ENCODE results near the gene ALOX5. TPM values are rescaled to one million over a fixed set of nuclear protein-coding genes. Genes with fewer than 3 reads are reported as not detected.

Gene ALOX5
- total RNA-seq, 1 donor from 2014 or later = 22.8 TPM

GRCh38 chr10:45464958-45465567 is 91.0 kb downstream of the ALOX5 start:
- no peak overlapping the region for H3K27ac ChIP-seq
- no peaks in the 10 kb centered on the region for H3K27me3 ChIP-seq
- intact Hi-C loops (cut with DNase I) = no loop called here
- no peaks in the 10 kb centered on the region for H3K9me3 ChIP-seq
- no peak overlapping the region for H3K4me3 ChIP-seq
- no peak for DNase-seq (ENCODE audit: extremely low spot score in 2 of 2)
- peaks cover 0 to 15% of the 10 kb centered on the region in 2 donors for H3K36me3 ChIP-seq
- peaks cover 17% of the 10 kb centered on the region for H3K4me1 ChIP-seq
- TF ChIP-seq POLR2AphosphoS5 (IDR thresholded peaks at IDR 0.05; ENCODE audit: insufficient read depth in 1 of 2, low read depth in 1 of 2) (no peak), CTCF (IDR thresholded peaks at IDR 0.05) (peak; percentile 44 to 83 (median 69))

- H3K36me3 ChIP-seq = peaks cover 0 to 8% of the 10 kb centered on the region in 2 donors
- TF ChIP-seq POLR2AphosphoS5 (IDR thresholded peaks at IDR 0.05; ENCODE audit: insufficient read depth in 1 of 2, low read depth in 1 of 2) (no peak), CTCF (IDR thresholded peaks at IDR 0.05) (no peak), POLR2A (IDR thresholded peaks at IDR 0.05) (no peak)
- no peak overlapping the region for H3K4me3 ChIP-seq
- H3K27me3 ChIP-seq = no peaks in the 10 kb centered on the region
- no peak for DNase-seq (ENCODE audit: extremely low spot score in 2 of 2)
- intact Hi-C loops (cut with DNase I) = no loop called here
- no peak overlapping the region for H3K27ac ChIP-seq
- no peaks in the 10 kb centered on the region for H3K9me3 ChIP-seq
- peaks cover 34% of the 10 kb centered on the region for H3K4me1 ChIP-seq
Measured at GRCh38 chr10:45466784-45467183, 92.8 kb downstream of the ALOX5 start.

GRCh38 chr10:45468079-45468478 is 94.1 kb downstream of the ALOX5 start:
- Histone ChIP-seq H3K27me3 (no peaks in the 10 kb centered on the region), H3K27ac (no peak overlapping the region), H3K9me3 (no peaks in the 10 kb centered on the region), H3K36me3 (peaks cover 0 to 5% of the 10 kb centered on the region in 2 donors), H3K4me3 (no peak overlapping the region), H3K4me1 (peaks cover 42% of the 10 kb centered on the region)
- TF ChIP-seq POLR2A (IDR thresholded peaks at IDR 0.05) (no peak), POLR2AphosphoS5 (IDR thresholded peaks at IDR 0.05; ENCODE audit: insufficient read depth in 1 of 2, low read depth in 1 of 2) (no peak), CTCF (IDR thresholded peaks at IDR 0.05) (no peak)
- intact Hi-C loops (cut with DNase I) = no loop called here
- DNase-seq (ENCODE audit: extremely low spot score in 2 of 2) = no peak

- Histone ChIP-seq H3K27me3 (no peaks in the 10 kb centered on the region), H3K4me3 (no peak overlapping the region), H3K9me3 (no peaks in the 10 kb centered on the region), H3K27ac (no peak overlapping the region), H3K36me3 (no peaks in the 10 kb centered on the region), H3K4me1 (peaks cover 42% of the 10 kb centered on the region)
- TF ChIP-seq POLR2AphosphoS5 (IDR thresholded peaks at IDR 0.05; ENCODE audit: insufficient read depth in 1 of 2, low read depth in 1 of 2) = no peak
- TF ChIP-seq POLR2A (IDR thresholded peaks at IDR 0.05) = no peak
- TF ChIP-seq CTCF (IDR thresholded peaks at IDR 0.05) = no peak
- intact Hi-C loops (cut with DNase I) = no loop called here
- no peak for DNase-seq (ENCODE audit: extremely low spot score in 2 of 2)
Measured at GRCh38 chr10:45470098-45471012, 96.3 kb downstream of the ALOX5 start.

GRCh38 chr10:45471059-45471458 is 97.0 kb downstream of the ALOX5 start:
- Histone ChIP-seq H3K36me3 (no peaks in the 10 kb centered on the region), H3K4me3 (no peak overlapping the region), H3K27ac (no peak overlapping the region), H3K27me3 (no peaks in the 10 kb centered on the region), H3K9me3 (no peaks in the 10 kb centered on the region), H3K4me1 (peaks cover 42% of the 10 kb centered on the region)
- TF ChIP-seq POLR2A (IDR thresholded peaks at IDR 0.05) (no peak), POLR2AphosphoS5 (IDR thresholded peaks at IDR 0.05; ENCODE audit: insufficient read depth in 1 of 2, low read depth in 1 of 2) (no peak), CTCF (IDR thresholded peaks at IDR 0.05) (no peak)
- intact Hi-C loops (cut with DNase I) = no loop called here
- no peak for DNase-seq (ENCODE audit: extremely low spot score in 2 of 2)
